ENCODE data around the gene ADCK1. TPM values are rescaled to one million over a fixed set of nuclear protein-coding genes. Genes with fewer than 3 reads are reported as not detected.

ADCK1 gene
- total and polyA plus RNA-seq, 9 of the 15 experiments (the other 6 are each of a cell fraction or from before 2014, with no cell fraction given), result 2.8 to 8.9 (median 4.3) TPM

GRCh38 chr14:77961847-77962580 is 162.1 kb downstream of the ADCK1 start (continued):
- TF ChIP-seq MGA (IDR thresholded peaks at IDR 0.05) (no peak), ZNF143 (CRISPR knock-in tag; IDR thresholded peaks at IDR 0.05) (no peak), HDAC2 (IDR thresholded peaks at IDR 0.05) (no peak), GATA2 (CRISPR knock-in tag; IDR thresholded peaks at IDR 0.05) (no peak), ARID1B (IDR thresholded peaks at IDR 0.05) (0 out of 2 replicates have a peak, but pooled peaks have one; percentile 16)
- TF ChIP-seq, protein P1, sequence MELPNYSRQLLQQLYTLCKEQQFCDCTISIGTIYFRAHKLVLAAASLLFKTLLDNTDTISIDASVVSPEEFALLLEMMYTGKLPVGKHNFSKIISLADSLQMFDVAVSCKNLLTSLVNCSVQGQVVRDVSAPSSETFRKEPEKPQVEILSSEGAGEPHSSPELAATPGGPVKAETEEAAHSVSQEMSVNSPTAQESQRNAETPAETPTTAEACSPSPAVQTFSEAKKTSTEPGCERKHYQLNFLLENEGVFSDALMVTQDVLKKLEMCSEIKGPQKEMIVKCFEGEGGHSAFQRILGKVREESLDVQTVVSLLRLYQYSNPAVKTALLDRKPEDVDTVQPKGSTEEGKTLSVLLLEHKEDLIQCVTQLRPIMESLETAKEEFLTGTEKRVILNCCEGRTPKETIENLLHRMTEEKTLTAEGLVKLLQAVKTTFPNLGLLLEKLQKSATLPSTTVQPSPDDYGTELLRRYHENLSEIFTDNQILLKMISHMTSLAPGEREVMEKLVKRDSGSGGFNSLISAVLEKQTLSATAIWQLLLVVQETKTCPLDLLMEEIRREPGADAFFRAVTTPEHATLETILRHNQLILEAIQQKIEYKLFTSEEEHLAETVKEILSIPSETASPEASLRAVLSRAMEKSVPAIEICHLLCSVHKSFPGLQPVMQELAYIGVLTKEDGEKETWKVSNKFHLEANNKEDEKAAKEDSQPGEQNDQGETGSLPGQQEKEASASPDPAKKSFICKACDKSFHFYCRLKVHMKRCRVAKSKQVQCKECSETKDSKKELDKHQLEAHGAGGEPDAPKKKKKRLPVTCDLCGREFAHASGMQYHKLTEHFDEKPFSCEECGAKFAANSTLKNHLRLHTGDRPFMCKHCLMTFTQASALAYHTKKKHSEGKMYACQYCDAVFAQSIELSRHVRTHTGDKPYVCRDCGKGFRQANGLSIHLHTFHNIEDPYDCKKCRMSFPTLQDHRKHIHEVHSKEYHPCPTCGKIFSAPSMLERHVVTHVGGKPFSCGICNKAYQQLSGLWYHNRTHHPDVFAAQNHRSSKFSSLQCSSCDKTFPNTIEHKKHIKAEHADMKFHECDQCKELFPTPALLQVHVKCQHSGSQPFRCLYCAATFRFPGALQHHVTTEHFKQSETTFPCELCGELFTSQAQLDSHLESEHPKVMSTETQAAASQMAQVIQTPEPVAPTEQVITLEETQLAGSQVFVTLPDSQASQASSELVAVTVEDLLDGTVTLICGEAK (IDR thresholded peaks at IDR 0.05), result no peak
- TF ChIP-seq, protein P1 (CRISPR knock-in tag; IDR thresholded peaks at IDR 0.05), result no peak

All from K562 (cell line).